ENCODE data around the gene ZNF732.
"Not testable (repeated sequence)": the region's sequence is repeated elsewhere in the genome, so short reads cannot be mapped to it uniquely, and the experiment has no call there.

The ZNF732 gene

GRCh38 chr4:304969-305680 is at the start of gene ZNF732:
Gene ZNF732 (minus strand): TSS chr4:305474. CDS start chr4:305310, 164 bp downstream.
- DNase-seq (ENCODE audit: low read depth in 2 of 2), result no peak

- no peak for DNase-seq (ENCODE audit: low read depth in 2 of 2)
Observed at GRCh38 chr4:340011-340410, 34.7 kb upstream of the ZNF732 start.

GRCh38 chr4:338759-339097 is 33.5 kb upstream of the ZNF732 start:
- no peak for DNase-seq (ENCODE audit: low read depth in 2 of 2)

- DNase-seq (ENCODE audit: low read depth in 2 of 2), result peak; percentile 31 to 52
Observed at GRCh38 chr4:337932-338758, 32.9 kb upstream of the ZNF732 start.

DNA sequence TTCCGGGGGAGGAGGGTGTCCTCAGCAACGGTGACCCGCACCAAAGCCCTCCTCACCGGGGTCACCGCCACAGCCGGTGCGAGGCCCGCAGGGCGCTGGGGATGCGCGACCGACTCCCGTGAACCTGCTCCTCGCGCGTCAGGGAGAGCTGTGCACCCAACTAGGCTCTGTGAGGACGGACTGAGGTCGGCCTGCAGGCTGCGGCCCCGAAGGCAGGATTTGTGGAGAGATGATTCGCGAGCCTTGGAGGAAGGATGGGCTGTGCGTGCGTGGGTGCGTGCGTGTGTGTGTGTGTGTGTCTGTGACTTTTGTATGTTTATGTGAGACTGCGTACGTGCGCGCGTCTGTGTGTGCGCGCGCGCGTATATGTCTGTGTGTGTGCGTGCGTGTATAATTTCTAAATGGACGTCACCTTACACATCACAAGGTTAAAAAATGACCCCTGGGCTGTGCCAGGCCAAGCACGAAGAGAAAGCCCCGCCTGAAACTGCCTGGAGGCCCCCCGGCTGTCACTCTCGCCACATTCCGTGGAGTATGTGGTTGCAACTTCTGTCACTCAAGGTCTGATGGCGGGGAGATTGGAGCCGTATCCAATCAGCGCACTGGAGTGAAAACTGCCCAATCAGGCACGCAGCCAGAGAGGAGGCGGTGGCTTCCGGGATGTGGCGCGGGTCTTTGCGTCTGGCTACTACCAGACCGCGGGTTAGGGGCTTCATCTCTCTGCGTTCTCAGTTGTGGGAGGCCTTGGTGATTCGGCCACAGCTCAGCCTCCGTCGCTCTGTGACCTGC is 32.1 kb upstream of the ZNF732 start, which contains the start of gene ZNF141:
ZNF141 (plus strand) TSS at position 672 of the 789 bp plus-strand sequence. CDS start 170 bp downstream, outside the sequence.
- peak; percentile 74 to 82 for DNase-seq (ENCODE audit: low read depth in 2 of 2)

DNA sequence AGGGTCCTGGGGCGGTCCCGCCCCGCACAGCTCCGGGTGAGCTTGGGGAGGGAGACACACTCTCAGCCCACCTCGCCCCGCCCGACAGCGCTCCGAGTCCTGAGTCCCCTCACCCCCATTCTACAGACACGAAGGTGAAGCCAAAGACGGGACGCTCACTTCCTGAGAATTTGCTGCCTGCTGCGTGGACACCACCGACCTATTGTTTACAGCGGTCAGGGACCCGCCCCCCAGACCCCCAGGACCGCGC is 31.5 kb upstream of the ZNF732 start:
- no peak for DNase-seq (ENCODE audit: low read depth in 2 of 2)

GRCh38 chr4:336099-336892 is 31.0 kb upstream of the ZNF732 start:
- DNase-seq (ENCODE audit: low read depth in 2 of 2), result no peak

DNA sequence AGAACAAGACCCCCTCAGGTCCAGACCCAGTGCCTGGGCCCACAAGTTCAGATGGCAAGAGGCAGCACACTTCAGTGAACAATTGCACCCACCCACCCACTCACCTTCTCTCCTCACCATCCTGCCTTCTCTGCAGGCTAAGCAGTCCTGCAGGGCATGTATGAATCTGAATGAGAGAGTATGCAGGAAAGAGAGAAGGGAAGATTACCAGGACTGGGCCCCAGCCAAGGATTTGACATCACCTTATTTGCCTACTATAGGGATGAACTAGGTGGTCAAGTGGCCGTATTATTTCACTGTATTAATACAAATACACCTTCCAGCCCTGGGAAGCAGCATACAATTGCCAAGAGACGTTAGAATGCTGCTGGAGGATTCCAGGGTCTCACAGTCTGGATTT is 30.2 kb upstream of the ZNF732 start:
- DNase-seq (ENCODE audit: low read depth in 2 of 2), result no peak

- DNase-seq (ENCODE audit: low read depth in 2 of 2), result no peak
Observed at GRCh38 chr4:328729-329128, 23.5 kb upstream of the ZNF732 start.

DNA sequence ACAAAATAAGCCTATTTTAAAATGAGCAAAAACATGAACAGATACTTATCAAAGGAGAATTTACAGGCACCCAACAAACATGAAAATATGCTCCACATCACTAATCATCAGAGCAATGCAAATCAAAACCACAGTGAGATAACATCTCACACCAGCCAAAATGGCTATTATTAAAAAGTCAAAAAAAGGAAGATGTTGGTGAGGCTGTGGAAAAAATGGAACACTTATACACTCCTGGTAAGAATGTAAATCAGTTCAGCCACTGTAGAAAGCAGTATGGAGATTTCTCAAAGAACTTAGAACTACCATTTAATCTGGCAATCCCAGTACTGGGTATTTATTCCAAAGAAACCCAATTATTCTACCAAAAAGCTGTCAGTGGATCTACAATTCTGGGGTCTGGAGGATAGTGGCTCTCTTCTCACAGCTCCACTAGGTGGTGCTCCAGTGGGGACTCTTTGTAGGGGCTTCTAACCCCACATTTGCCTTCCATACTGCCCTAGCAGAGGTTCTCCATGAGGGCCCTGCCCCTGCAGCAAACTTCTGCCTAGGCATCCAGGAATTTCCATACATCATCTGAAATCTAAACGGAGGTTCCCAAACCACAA is 9.1 kb upstream of the ZNF732 start:
- DNase-seq (ENCODE audit: low read depth in 2 of 2), result no peak

DNA sequence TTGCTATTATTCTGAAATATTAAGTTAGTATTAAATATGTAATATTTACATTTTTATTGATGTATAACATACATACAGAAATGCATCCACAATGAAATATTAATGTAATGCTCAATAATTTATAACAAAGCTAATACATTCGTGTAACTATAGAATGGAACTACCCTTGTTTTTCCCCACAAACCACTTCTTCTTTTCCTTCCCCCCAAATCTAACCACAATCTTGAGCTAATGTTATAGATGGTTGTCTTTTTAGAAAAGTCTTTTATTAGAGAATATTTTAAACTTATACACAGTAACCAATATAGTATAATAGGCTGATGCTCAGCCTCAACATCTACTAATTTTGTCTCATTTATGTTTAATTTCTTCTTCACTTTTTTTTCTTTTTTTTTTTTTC is 4.5 kb upstream of the ZNF732 start:
- no peak for DNase-seq (ENCODE audit: low read depth in 2 of 2)

DNA sequence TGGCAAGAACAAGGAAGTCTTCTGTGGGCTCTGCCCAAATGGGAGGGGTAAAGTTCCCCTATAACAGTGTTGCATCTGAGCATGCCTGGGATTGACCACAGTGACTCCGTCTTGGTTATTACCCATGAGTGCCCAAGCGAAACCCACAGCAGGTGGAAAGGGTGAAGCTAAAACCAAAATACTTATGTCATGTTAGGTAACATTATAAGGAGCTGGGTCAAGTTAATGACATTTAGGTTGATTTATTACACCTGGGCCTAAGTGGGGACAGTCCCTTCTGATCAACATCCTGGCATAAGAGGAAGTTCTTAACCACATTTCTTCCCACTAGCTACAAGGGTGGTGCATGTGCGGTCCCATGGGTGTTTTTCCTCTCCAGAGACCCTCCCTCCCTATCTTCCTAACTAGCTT is 1.3 kb upstream of the ZNF732 start:
- no peak for DNase-seq (ENCODE audit: low read depth in 2 of 2)

GRCh38 chr4:304516-304915 is 758 bp downstream of the ZNF732 start:
- not testable (repeated sequence) for DNase-seq (ENCODE audit: low read depth in 2 of 2)

GRCh38 chr4:302381-302780 is 2.9 kb downstream of the ZNF732 start:
- DNase-seq (ENCODE audit: low read depth in 2 of 2), result no peak

DNA sequence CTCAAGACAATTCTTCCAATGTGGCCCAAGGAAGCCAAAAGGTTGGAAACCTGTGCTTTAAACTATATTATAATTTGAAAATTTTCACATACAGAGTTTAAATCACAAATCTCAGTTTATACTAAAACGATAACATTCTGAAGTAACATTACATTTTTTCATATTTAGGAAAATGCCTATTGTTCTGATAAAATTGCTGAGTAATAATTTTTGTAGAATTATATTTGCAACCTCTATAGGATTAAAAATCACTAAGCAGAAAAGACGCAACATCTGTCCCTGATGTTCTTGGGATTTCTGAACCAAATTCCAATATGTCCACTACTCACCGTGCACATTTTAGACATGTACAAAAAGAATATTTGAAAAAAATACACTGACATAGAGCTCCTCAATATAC is 10.5 kb downstream of the ZNF732 start:
- DNase-seq (ENCODE audit: low read depth in 2 of 2), result no peak

GRCh38 chr4:288891-289290 is 16.4 kb downstream of the ZNF732 start:
- no peak for DNase-seq (ENCODE audit: low read depth in 2 of 2)

DNA sequence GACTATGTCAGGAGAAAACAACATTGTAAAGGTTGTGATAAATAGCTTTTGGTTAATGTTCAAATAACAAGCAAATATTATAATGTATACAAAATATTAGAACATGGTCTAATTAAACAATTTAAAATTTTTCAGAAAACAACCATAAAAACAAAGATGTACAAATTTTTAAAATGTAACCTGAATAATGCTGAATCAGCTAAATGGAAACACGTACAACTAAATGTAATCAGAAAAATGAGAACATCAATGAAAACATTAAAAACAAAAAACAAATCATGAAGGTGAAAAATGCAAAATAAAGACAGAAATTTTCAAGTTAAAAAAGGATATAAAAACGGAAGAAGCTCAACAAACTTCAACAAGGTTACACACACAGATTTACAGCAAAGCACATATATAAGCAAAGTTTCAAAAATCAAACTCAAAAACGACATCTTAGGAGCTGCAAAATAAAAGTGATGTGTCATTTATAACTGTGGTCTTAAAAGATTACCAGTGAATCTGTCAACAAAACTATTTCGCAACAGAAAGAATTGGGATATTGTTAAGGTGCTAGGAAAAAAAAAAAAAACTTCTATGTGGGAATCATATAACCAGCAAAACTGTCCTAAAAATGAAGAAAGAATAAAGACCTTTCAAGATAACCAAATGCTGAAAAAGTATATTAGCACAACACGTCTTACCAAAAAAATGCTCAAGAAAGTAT is 31.8 kb downstream of the ZNF732 start:
- no peak for DNase-seq (ENCODE audit: low read depth in 2 of 2)

DNA sequence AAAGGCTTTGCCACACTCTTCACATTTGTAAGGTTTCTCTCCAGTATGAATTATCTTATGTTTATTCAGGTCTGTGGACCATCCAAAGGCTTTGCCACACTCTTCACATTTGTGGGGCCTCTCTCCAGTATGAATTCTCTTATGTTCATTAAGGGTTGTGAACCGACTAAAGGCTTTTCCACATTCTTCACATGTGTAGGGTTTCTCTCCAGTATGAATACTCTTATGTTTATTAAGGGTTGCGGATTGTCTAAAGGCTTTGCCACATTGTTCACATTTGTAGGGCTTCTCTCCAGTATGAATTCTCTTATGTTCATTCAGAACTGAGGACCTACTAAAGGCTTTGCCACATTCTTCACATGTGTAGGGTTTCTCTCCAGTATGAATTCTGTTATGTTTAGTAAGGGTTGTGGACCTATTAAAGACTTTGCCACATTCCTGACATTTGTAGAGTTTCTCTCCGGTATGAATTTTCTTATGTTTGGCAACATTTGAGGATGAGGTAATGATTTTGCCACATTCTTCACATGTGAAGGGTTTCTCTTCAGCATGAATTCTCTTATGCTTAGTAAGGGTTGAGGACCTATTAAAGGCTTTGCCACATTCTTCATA is 33.7 kb downstream of the ZNF732 start:
- no peak for DNase-seq (ENCODE audit: low read depth in 2 of 2)

DNA sequence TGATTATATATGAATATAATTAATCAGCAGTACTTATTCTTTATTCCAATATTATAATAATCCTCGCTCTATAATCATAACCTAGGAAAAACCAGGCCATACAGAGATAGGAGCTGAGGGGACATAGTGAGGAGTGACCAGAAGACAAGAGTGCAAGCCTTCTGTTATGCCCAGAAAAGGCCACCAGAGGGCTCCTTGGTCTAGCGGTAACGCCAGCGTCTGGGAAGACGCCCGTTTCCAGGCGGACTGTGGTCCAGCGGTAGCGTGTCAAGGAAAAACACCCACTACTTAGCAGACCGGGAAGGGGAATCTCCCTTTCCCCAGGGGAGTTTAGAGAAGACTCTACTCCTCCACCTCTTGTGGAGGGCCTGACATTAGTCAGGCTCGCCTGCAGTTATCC is 46.0 kb downstream of the ZNF732 start:
- DNase-seq (ENCODE audit: low read depth in 2 of 2), result not testable (repeated sequence)

DNA sequence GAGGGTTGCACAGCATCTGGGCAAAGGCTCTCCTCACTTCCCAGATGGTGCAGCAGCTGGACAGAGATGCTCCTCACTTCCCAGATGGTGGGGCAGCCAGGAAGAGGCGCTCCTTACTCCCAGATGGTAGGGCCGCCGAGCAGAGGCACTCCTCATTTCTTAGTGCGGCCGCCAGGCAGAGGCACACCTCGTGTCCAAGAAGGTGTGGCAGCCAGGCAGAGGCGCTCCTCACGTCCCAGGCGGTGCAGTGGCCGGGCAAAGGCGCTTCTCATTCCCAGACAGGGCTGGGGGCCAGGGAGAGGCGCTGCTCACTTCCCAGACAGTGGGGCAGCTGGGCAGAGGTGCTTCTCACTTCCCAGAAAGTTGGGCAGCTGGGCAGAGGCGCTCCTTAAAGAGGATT is 48.8 kb downstream of the ZNF732 start:
- no peak for DNase-seq (ENCODE audit: low read depth in 2 of 2)
